CD14-positive monocyte (primary cell): ENCODE results near the gene RTN4IP1. TPM values are rescaled to one million over a fixed set of nuclear protein-coding genes. Genes with fewer than 3 reads are reported as not detected.
A peak's percentile ranks its signal among the peaks of the same experiment; 100 is the strongest.
"Not testable (repeated sequence)": the region's sequence is repeated elsewhere in the genome, so short reads cannot be mapped to it uniquely, and the experiment has no call there.

Source experiments
- DNase-seq, 3 donors: peaks; one replicate each; pipeline ENCODE4 v3.0.0-alpha.2; 2011 to 2022
- H2AFZ ChIP-seq: 2 replicates; pipeline ENCODE4 v1.6.0; 2012; ENCODE audit warnings: mild to moderate bottlenecking, low read depth, low read length, inconsistent platforms; ENCODE audit not compliant: insufficient read depth, poor library complexity, severe bottlenecking
- H3K27ac ChIP-seq, 2 donors: 1 replicate in 1 of 2; 2 replicates in 1 of 2; pipeline ENCODE4 v1.5.1; 2012 to 2013; ENCODE audit warnings: low read length in 2 of 2, control low read depth in 1 of 2, inconsistent platforms in 1 of 2, low read depth in 1 of 2, mild to moderate bottlenecking in 1 of 2
- H3K27me3 ChIP-seq, 2 donors: one replicate each; pipeline versions ENCODE4 v1.6.0 to v1.6.1; 2011 to 2013; ENCODE audit warnings: low read length in 2 of 2; ENCODE audit not compliant: control insufficient read depth in 2 of 2, insufficient read depth in 2 of 2
- H3K36me3 ChIP-seq, 2 donors: replicated peaks in 1 of 2; 1 replicate in 1 of 2; 2 replicates in 1 of 2; pipeline versions ENCODE4 v1.5.1 to v1.6.1; 2012 to 2013; ENCODE audit warnings: low read length in 2 of 2, control low read depth in 1 of 2, inconsistent platforms in 1 of 2, mild to moderate bottlenecking in 1 of 2; ENCODE audit not compliant: insufficient read depth in 2 of 2, control insufficient read depth in 1 of 2
- H3K4me1 ChIP-seq, 2 donors: 1 replicate in 1 of 2; 2 replicates in 1 of 2; pipeline versions ENCODE4 v1.5.1 to v1.6.1; 2012 to 2013; ENCODE audit warnings: low read length in 2 of 2, control low read depth in 1 of 2, inconsistent platforms in 1 of 2, mild to moderate bottlenecking in 1 of 2, moderate library complexity in 1 of 2; ENCODE audit not compliant: insufficient read depth in 2 of 2, control insufficient read depth in 1 of 2
- H3K4me2 ChIP-seq: replicated peaks from 2 replicates; pipeline ENCODE3; 2012; ENCODE audit warnings: low read length, moderate library complexity, mild to moderate bottlenecking; ENCODE audit not compliant: poor library complexity, severe bottlenecking; ENCODE audit errors: extremely low read depth
- H3K4me3 ChIP-seq, 3 experiments: fragments of 200-600 bp in 1 of 3; sonication (generic) in 1 of 3; replicated peaks in 1 of 3; 1 replicate in 2 of 3; 2 replicates in 1 of 3; pipeline ENCODE4 v1.5.1; 2011 to 2013; ENCODE audit warnings: low read length in 3 of 3, mild to moderate bottlenecking in 3 of 3, control low read depth in 2 of 3, low read depth in 2 of 3, inconsistent platforms in 1 of 3, moderate library complexity in 1 of 3
- H3K79me2 ChIP-seq: 2 replicates; pipeline ENCODE4 v1.6.0; 2012; ENCODE audit warnings: mild to moderate bottlenecking, control low read depth, inconsistent platforms, low read length, moderate library complexity; ENCODE audit not compliant: insufficient read depth
- H3K9ac ChIP-seq: 2 replicates; pipeline ENCODE4 v1.6.0; 2017; ENCODE audit warnings: low read length, mild to moderate bottlenecking; ENCODE audit not compliant: insufficient read depth, poor library complexity, severe bottlenecking
- H3K9me3 ChIP-seq, 2 donors: replicated peaks in 1 of 2; 1 replicate in 1 of 2; 2 replicates in 1 of 2; pipeline versions ENCODE4 v1.5.1 to v1.6.1; 2012 to 2013; ENCODE audit warnings: low read length in 2 of 2, control low read depth in 1 of 2; ENCODE audit not compliant: control insufficient read depth in 1 of 2, insufficient read depth in 1 of 2
- H4K20me1 ChIP-seq: 2 replicates; pipeline ENCODE4 v1.6.0; 2012; ENCODE audit warnings: mild to moderate bottlenecking, low read length, control low read depth, moderate library complexity; ENCODE audit not compliant: insufficient read depth
- H3K27ac Mint-ChIP-seq, 7 donors: one replicate each; pipeline ENCODE4 v1.8.0; 2020; ENCODE audit warnings: mild to moderate bottlenecking in 7 of 7, mixed read lengths in 7 of 7, moderate library complexity in 6 of 7, inconsistent platforms in 2 of 7
- H3K27me3 Mint-ChIP-seq, 3 donors: one replicate each; pipeline ENCODE4 v1.8.0; 2021 to 2022; ENCODE audit warnings: low read depth in 3 of 3, mild to moderate bottlenecking in 3 of 3, mixed read lengths in 3 of 3, moderate library complexity in 3 of 3, inconsistent platforms in 1 of 3
- H3K36me3 Mint-ChIP-seq, 2 donors: one replicate each; pipeline ENCODE4 v1.8.0; 2020; ENCODE audit warnings: mixed read lengths in 2 of 2, inconsistent platforms in 1 of 2, mild to moderate bottlenecking in 1 of 2
- H3K4me1 Mint-ChIP-seq: one replicate; pipeline ENCODE4 v1.8.0; 2020; ENCODE audit warnings: mild to moderate bottlenecking, mixed read lengths
- H3K4me3 Mint-ChIP-seq, 2 donors: one replicate each; pipeline ENCODE4 v1.8.0; 2020; ENCODE audit warnings: mild to moderate bottlenecking in 2 of 2, mixed read lengths in 2 of 2, moderate library complexity in 1 of 2
- H3K9me3 Mint-ChIP-seq, 7 donors: one replicate each; pipeline ENCODE4 v1.8.0; 2020 to 2022; ENCODE audit warnings: mixed read lengths in 7 of 7, mild to moderate bottlenecking in 6 of 7, moderate library complexity in 6 of 7, inconsistent platforms in 2 of 7
- CTCF ChIP-seq: fragments of 200-600 bp; IDR thresholded peaks from one replicate; pipeline ENCODE4 v1.8.0; 2022; ENCODE audit warnings: antibody characterized with exemption, mild to moderate bottlenecking
- WGBS: methylation state at CpG from one replicate; pipeline ENCODE4 v1.1.5; 2013; ENCODE audit warnings: missing lambda C conversion rate; ENCODE audit not compliant: insufficient coverage; 5-methylcytosine and 5-hydroxymethylcytosine counted together
- intact Hi-C, 2 donors: fragments of 100-400 bp; cut with micrococcal nuclease; formaldehyde crosslinking; loops; one replicate each; pipeline versions ENCODE4 v1.15.0 to v1.15.1; 2023
- polyA plus RNA-seq, 3 donors: library from polyadenylated mRNA; depleted of rRNA in 1 of 3; unstranded in 2 of 3; stranded (reverse) in 1 of 3; fragments of 300-500 nt in 2 of 3; fragments of >200 nt in 1 of 3; fragmentation: Illumina TruSeq in 2 of 3; gene quantifications; 1 replicate in 2 of 3; 2 replicates in 1 of 3; pipeline ENCODE4 v1.2.3, GENCODE V29; 2012 to 2021

Gene RTN4IP1
- polyA plus RNA-seq, 3 donors = 3.5 to 6.7 (median 4.5) TPM

GRCh38 chr6:106599440-106599839 lies 29.9 kb downstream of the RTN4IP1 start:
- no peak overlapping the region for H3K27ac Mint-ChIP-seq
- no peak overlapping the region for H2AFZ ChIP-seq
- no peaks in the 10 kb centered on the region for H3K27me3 ChIP-seq
- peaks cover 12 to 22% of the 10 kb centered on the region in 2 donors for H3K36me3 ChIP-seq
- no peaks in the 10 kb centered on the region for H3K79me2 ChIP-seq
- no peaks in the 10 kb centered on the region for H3K9me3 ChIP-seq
- no CpG with 5 or more reads among the region's 2 CpGs for WGBS
- H3K27ac ChIP-seq = no peak overlapping the region
- no peak overlapping the region for H3K4me2 ChIP-seq
- DNase-seq = no peak
- peaks cover 47 to 48% of the 10 kb centered on the region in 2 donors for H3K36me3 Mint-ChIP-seq
- H3K4me1 Mint-ChIP-seq = no peaks in the 10 kb centered on the region
- peaks cover 0 to 3% (median 2%) of the 10 kb centered on the region in 7 donors for H3K9me3 Mint-ChIP-seq
- H4K20me1 ChIP-seq = no peaks in the 10 kb centered on the region
- H3K27me3 Mint-ChIP-seq = no peaks in the 10 kb centered on the region
- no peak overlapping the region for H3K9ac ChIP-seq
- TF ChIP-seq CTCF = no peak
- intact Hi-C loops = no loop called here
- H3K4me1 ChIP-seq = no peaks in the 10 kb centered on the region
- H3K4me3 ChIP-seq = no peak overlapping the region
- no peak overlapping the region for H3K4me3 Mint-ChIP-seq

- peaks cover 41 to 50% of the 10 kb centered on the region in 2 donors for H3K36me3 Mint-ChIP-seq
- no peak overlapping the region for H3K4me3 Mint-ChIP-seq
- H3K4me1 ChIP-seq = no peaks in the 10 kb centered on the region
- peak overlapping the region in 1 of 7 donors; percentile 48 for H3K27ac Mint-ChIP-seq
- no peaks in the 10 kb centered on the region for H3K27me3 ChIP-seq
- TF ChIP-seq CTCF = no peak
- H3K4me3 ChIP-seq = no peak overlapping the region
- H3K4me2 ChIP-seq = no peak overlapping the region
- H3K27ac ChIP-seq = no peak overlapping the region
- H4K20me1 ChIP-seq = no peaks in the 10 kb centered on the region
- H3K36me3 ChIP-seq = peaks cover 18 to 36% of the 10 kb centered on the region in 2 donors
- no peak overlapping the region for H2AFZ ChIP-seq
- no peaks in the 10 kb centered on the region for H3K4me1 Mint-ChIP-seq
- H3K9me3 Mint-ChIP-seq = peaks cover 2 to 8% (median 4%) of the 10 kb centered on the region in 7 donors
- WGBS = 80% methylated on average over 1 of the region's 3 CpGs
- DNase-seq = no peak
- H3K9ac ChIP-seq = no peak overlapping the region
- no peaks in the 10 kb centered on the region for H3K79me2 ChIP-seq
- H3K9me3 ChIP-seq = no peaks in the 10 kb centered on the region
- H3K27me3 Mint-ChIP-seq = no peaks in the 10 kb centered on the region
- intact Hi-C loops = no loop called here
Measured at GRCh38 chr6:106591111-106591825, 38.0 kb downstream of the RTN4IP1 start.

- H3K79me2 ChIP-seq, DNase-seq, H3K9ac ChIP-seq, H3K4me3 ChIP-seq, H3K9me3 ChIP-seq, H3K4me1 Mint-ChIP-seq, H3K4me1 ChIP-seq, H3K9me3 Mint-ChIP-seq, H3K27me3 Mint-ChIP-seq, H3K27me3 ChIP-seq, H4K20me1 ChIP-seq, H3K4me3 Mint-ChIP-seq, H2AFZ ChIP-seq, H3K4me2 ChIP-seq: not testable (repeated sequence)
- intact Hi-C loops = loop anchor here in 1 of 2 donors (10.0 kb wide), 2 partner anchors 234 to 386 kb away; partner anchors contain the start of gene CD24
- Histone ChIP-seq H3K36me3 (peaks cover 22 to 60% of the 10 kb centered on the region in 2 donors), H3K27ac (peak overlapping the region; percentile 11 to 26)
- no CpG with 5 or more reads among the region's 5 CpGs for WGBS
- H3K27ac Mint-ChIP-seq = peak overlapping the region; percentile 8 to 85 (median 61)
- H3K36me3 Mint-ChIP-seq = peaks cover 55 to 59% of the 10 kb centered on the region in 2 donors
Measured at GRCh38 chr6:106588937-106589336, 40.4 kb downstream of the RTN4IP1 start.
